WTC11 (cell line): ENCODE results near the gene NET1. TPM values are rescaled to one million over a fixed set of nuclear protein-coding genes. Genes with fewer than 3 reads are reported as not detected.

Source experiments
- ATAC-seq: fragments of 200-7000 bp; cut with Tn5 transposase; 2 replicates; pipeline ENCODE4 v1.10.0; 2021; ENCODE audit warnings: mild to moderate bottlenecking, moderate library complexity
- Bru-seq: library from RNA; stranded (reverse); fragments of 400-500 nt; gene quantifications from one replicate; lab custom pipeline; 2021; lab: Mats Ljungman, UMichigan
- CTCF ChIA-PET: fragments of 300-600 bp; sonication (Branson Sonifier 250); formaldehyde crosslinking; loops from one replicate; lab custom pipeline; 2021; ENCODE audit warnings: antibody characterized with exemption; lab: Charles Lee
- POLR2A ChIA-PET: fragments of 350-600 bp; sonication (Branson Sonifier 250); formaldehyde crosslinking; loops from one replicate; lab custom pipeline; 2021; ENCODE audit warnings: antibody characterized with exemption; lab: Charles Lee
- DNase-seq: peaks from one replicate; pipeline ENCODE4 v3.0.0; 2021; ENCODE audit warnings: low spot score
- H3K27ac Mint-ChIP-seq: 2 replicates; pipeline ENCODE4 v1.8.0; 2021; ENCODE audit warnings: mixed read lengths
- H3K27me3 Mint-ChIP-seq: 2 replicates; pipeline ENCODE4 v1.8.0; 2021; ENCODE audit warnings: low read depth, mild to moderate bottlenecking, moderate library complexity, mixed read lengths
- H3K36me3 Mint-ChIP-seq: 2 replicates; pipeline ENCODE4 v1.8.0; 2021; ENCODE audit warnings: mixed read lengths
- H3K4me1 Mint-ChIP-seq: 2 replicates; pipeline ENCODE4 v1.8.0; 2022; ENCODE audit warnings: mixed read lengths
- H3K4me3 Mint-ChIP-seq: 2 replicates; pipeline ENCODE4 v1.8.0; 2021; ENCODE audit warnings: mild to moderate bottlenecking, moderate library complexity, mixed read lengths
- H3K9me3 Mint-ChIP-seq: 2 replicates; pipeline ENCODE4 v1.8.0; 2021; ENCODE audit warnings: mixed read lengths
- ELF4 ChIP-seq: sonication (generic); formaldehyde crosslinking; IDR thresholded peaks from 2 replicates; pipeline ENCODE4 v1.8.1; 2022; ENCODE audit warnings: low read depth, mild to moderate bottlenecking, moderate library complexity, missing genetic modification reagents
- FOXP1 ChIP-seq: sonication (generic); formaldehyde crosslinking; IDR thresholded peaks from 2 replicates; pipeline ENCODE4 v1.8.0; 2022; ENCODE audit warnings: missing genetic modification reagents, mild to moderate bottlenecking, moderate library complexity, borderline replicate concordance
- IRF2 ChIP-seq: sonication (generic); formaldehyde crosslinking; IDR thresholded peaks from 2 replicates; pipeline ENCODE4 v1.8.0; 2022; ENCODE audit warnings: low read depth, missing genetic modification reagents, borderline replicate concordance
- JAZF1 ChIP-seq: fragments of 250-450 bp; sonication (Bioruptor Pico); IDR thresholded peaks from 2 replicates; pipeline ENCODE4 v1.9.0; 2021; ENCODE audit warnings: moderate library complexity, mild to moderate bottlenecking, inconsistent platforms
- NR1H2 ChIP-seq: sonication (generic); formaldehyde crosslinking; IDR thresholded peaks from 2 replicates; pipeline ENCODE4 v1.9.0; 2021; ENCODE audit warnings: mild to moderate bottlenecking, moderate library complexity, missing genetic modification reagents
- OVOL2 ChIP-seq: fragments of 250-450 bp; sonication (Bioruptor Pico); IDR thresholded peaks from 2 replicates; pipeline ENCODE4 v1.9.0; 2021; ENCODE audit warnings: mild to moderate bottlenecking, borderline replicate concordance
- ZNF138 ChIP-seq: sonication (generic); formaldehyde crosslinking; conservative IDR thresholded peaks from 2 replicates; pipeline ENCODE4 v1.8.1; 2022; ENCODE audit warnings: mild to moderate bottlenecking, moderate library complexity, missing genetic modification reagents
- ZNF219 ChIP-seq: sonication (generic); formaldehyde crosslinking; IDR thresholded peaks from 2 replicates; pipeline ENCODE4 v1.8.0; 2023; ENCODE audit warnings: missing genetic modification reagents, mild to moderate bottlenecking, borderline replicate concordance
- ZNF396 ChIP-seq: fragments of 250-450 bp; sonication (Bioruptor Pico); IDR thresholded peaks from 2 replicates; pipeline ENCODE4 v1.8.0; 2021; ENCODE audit warnings: mild to moderate bottlenecking, moderate library complexity, borderline replicate concordance
- ZNF416 ChIP-seq: fragments of 250-450 bp; sonication (Bioruptor Pico); IDR thresholded peaks from 2 replicates; pipeline ENCODE4 v1.9.0; 2021; ENCODE audit warnings: mild to moderate bottlenecking, inconsistent platforms
- ZNF423 ChIP-seq: fragments of 250-450 bp; sonication (Bioruptor Pico); IDR thresholded peaks from 2 replicates; pipeline ENCODE4 v2.1.2; 2022; ENCODE audit warnings: mild to moderate bottlenecking, moderate library complexity
- long read RNA-seq, 3 experiments: library from RNA in 1 of 3; library from capped mRNA in 1 of 3; library from polyadenylated mRNA in 1 of 3; unstranded in 2 of 3; stranded (forward) in 1 of 3; transcript quantifications; one replicate each; pipeline ENCODE4 v2.0.0, GENCODE V29; 2021
- total RNA-seq: library from RNA; stranded (reverse); gene quantifications from 3 replicates; pipeline ENCODE4 v1.2.3, GENCODE V29; 2021
- TF ChIP-seq, protein P1 (sequence below): sonication (generic); formaldehyde crosslinking; IDR thresholded peaks from 2 replicates; pipeline ENCODE4 v1.8.1; 2022; ENCODE audit warnings: low read depth, missing genetic modification reagents, borderline replicate concordance
- TF ChIP-seq, protein P2 (sequence below): sonication (generic); formaldehyde crosslinking; IDR thresholded peaks from 2 replicates; pipeline ENCODE4 v1.8.0; 2022; ENCODE audit warnings: missing genetic modification reagents
- TF ChIP-seq, protein P3 (sequence below): sonication (generic); formaldehyde crosslinking; IDR thresholded peaks from 2 replicates; pipeline ENCODE4 v1.8.1; 2022; ENCODE audit warnings: low read depth, mild to moderate bottlenecking, moderate library complexity, missing genetic modification reagents, borderline replicate concordance
- TF ChIP-seq, protein P4 (sequence below): fragments of 250-450 bp; sonication (Bioruptor Pico); IDR thresholded peaks from 2 replicates; pipeline ENCODE4 v1.8.0; 2021; ENCODE audit warnings: mild to moderate bottlenecking
- TF ChIP-seq, protein P5 (sequence below): sonication (generic); formaldehyde crosslinking; IDR thresholded peaks from 2 replicates; pipeline ENCODE4 v1.8.1; 2022; ENCODE audit warnings: mild to moderate bottlenecking, missing genetic modification reagents, moderate library complexity, borderline replicate concordance
- TF ChIP-seq, protein P6 (sequence below): sonication (generic); formaldehyde crosslinking; conservative IDR thresholded peaks from 2 replicates; pipeline ENCODE4 v1.8.1; 2023; ENCODE audit warnings: mild to moderate bottlenecking, low read depth, missing genetic modification reagents, moderate library complexity

Gene NET1, protein sequence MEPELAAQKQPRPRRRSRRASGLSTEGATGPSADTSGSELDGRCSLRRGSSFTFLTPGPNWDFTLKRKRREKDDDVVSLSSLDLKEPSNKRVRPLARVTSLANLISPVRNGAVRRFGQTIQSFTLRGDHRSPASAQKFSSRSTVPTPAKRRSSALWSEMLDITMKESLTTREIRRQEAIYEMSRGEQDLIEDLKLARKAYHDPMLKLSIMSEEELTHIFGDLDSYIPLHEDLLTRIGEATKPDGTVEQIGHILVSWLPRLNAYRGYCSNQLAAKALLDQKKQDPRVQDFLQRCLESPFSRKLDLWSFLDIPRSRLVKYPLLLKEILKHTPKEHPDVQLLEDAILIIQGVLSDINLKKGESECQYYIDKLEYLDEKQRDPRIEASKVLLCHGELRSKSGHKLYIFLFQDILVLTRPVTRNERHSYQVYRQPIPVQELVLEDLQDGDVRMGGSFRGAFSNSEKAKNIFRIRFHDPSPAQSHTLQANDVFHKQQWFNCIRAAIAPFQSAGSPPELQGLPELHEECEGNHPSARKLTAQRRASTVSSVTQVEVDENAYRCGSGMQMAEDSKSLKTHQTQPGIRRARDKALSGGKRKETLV
- 85.4 to 100 TPM (median 97.4 TPM) in 3 replicates for total RNA-seq
- Bru-seq, nascent RNA: percentile 94 among the genes with signal in this experiment
- long read RNA-seq, experiment 1, transcript NET1-202 (10 exons, 3,253 nt): minor isoform, 90 of 329 reads
- long read RNA-seq, experiment 1, transcript NET1-201 (12 exons, 3,402 nt): major isoform, 183 of 329 reads
- long read RNA-seq, experiment 1, partial matches to known transcripts: 36 of 329 reads
- long read RNA-seq, experiment 1, other reads (novel, unspliced or antisense): 20 of 329 reads
- long read RNA-seq, experiment 2, transcript NET1-202 (10 exons, 3,253 nt): major isoform, 24 of 113 reads
- long read RNA-seq, experiment 2, transcript NET1-201 (12 exons, 3,402 nt): minor isoform, 18 of 113 reads
- long read RNA-seq, experiment 2, partial matches to known transcripts: 51 of 113 reads
- long read RNA-seq, experiment 2, other reads (novel, unspliced or antisense): 20 of 113 reads
- long read RNA-seq, experiment 3, transcript NET1-202 (10 exons, 3,253 nt): major isoform, 24 of 37 reads
- long read RNA-seq, experiment 3, partial matches to known transcripts: 9 of 37 reads
- long read RNA-seq, experiment 3, other reads (novel, unspliced or antisense): 2 of 37 reads

DNA sequence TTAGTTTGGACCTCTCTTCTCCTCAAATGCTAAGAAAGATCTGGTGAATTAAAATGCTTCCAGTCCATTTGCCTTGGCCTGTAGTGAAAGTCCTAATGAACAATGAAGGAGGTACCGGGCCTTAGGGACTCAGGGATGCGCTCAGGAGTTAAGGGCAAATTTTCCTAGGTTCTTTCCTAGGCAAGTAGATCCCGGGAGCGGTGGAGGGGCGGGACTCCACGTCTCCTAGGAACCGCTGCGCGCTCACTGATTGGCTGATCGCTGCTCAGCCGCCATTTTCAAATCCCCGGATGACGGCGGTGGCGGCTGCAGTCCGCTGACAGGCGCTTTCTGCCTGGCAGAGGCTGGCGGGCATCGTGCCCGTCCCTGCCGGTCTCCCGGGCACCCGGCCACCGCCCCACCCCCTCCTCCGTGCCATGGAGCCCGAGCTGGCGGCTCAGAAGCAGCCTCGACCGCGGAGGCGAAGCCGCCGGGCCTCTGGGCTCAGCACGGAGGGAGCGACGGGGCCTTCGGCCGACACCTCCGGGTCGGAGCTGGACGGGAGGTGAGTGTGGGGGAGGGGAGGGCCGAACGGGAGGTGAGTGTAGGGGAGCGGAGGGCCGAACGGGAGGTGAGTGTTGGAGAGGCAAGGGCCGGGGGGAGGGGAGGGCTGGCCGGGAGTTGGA lies at the start of gene NET1:
TSS of gene NET1 (plus strand) at position 281 of the 665 bp plus-strand sequence. CDS start at position 417, 136 bp downstream.
- H3K4me3 Mint-ChIP-seq: no peak within 1 kb of the TSS; the same call in none of the 2 replicates
- TF ChIP-seq, protein P1, sequence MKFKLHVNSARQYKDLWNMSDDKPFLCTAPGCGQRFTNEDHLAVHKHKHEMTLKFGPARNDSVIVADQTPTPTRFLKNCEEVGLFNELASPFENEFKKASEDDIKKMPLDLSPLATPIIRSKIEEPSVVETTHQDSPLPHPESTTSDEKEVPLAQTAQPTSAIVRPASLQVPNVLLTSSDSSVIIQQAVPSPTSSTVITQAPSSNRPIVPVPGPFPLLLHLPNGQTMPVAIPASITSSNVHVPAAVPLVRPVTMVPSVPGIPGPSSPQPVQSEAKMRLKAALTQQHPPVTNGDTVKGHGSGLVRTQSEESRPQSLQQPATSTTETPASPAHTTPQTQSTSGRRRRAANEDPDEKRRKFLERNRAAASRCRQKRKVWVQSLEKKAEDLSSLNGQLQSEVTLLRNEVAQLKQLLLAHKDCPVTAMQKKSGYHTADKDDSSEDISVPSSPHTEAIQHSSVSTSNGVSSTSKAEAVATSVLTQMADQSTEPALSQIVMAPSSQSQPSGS (CRISPR knock-in tag): no peak
- TF ChIP-seq IRF2 (CRISPR knock-in tag): no peak
- TF ChIP-seq, protein P2, sequence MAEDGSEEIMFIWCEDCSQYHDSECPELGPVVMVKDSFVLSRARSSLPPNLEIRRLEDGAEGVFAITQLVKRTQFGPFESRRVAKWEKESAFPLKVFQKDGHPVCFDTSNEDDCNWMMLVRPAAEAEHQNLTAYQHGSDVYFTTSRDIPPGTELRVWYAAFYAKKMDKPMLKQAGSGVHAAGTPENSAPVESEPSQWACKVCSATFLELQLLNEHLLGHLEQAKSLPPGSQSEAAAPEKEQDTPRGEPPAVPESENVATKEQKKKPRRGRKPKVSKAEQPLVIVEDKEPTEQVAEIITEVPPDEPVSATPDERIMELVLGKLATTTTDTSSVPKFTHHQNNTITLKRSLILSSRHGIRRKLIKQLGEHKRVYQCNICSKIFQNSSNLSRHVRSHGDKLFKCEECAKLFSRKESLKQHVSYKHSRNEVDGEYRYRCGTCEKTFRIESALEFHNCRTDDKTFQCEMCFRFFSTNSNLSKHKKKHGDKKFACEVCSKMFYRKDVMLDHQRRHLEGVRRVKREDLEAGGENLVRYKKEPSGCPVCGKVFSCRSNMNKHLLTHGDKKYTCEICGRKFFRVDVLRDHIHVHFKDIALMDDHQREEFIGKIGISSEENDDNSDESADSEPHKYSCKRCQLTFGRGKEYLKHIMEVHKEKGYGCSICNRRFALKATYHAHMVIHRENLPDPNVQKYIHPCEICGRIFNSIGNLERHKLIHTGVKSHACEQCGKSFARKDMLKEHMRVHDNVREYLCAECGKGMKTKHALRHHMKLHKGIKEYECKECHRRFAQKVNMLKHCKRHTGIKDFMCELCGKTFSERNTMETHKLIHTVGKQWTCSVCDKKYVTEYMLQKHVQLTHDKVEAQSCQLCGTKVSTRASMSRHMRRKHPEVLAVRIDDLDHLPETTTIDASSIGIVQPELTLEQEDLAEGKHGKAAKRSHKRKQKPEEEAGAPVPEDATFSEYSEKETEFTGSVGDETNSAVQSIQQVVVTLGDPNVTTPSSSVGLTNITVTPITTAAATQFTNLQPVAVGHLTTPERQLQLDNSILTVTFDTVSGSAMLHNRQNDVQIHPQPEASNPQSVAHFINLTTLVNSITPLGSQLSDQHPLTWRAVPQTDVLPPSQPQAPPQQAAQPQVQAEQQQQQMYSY: no peak
- TF ChIP-seq, protein P3, sequence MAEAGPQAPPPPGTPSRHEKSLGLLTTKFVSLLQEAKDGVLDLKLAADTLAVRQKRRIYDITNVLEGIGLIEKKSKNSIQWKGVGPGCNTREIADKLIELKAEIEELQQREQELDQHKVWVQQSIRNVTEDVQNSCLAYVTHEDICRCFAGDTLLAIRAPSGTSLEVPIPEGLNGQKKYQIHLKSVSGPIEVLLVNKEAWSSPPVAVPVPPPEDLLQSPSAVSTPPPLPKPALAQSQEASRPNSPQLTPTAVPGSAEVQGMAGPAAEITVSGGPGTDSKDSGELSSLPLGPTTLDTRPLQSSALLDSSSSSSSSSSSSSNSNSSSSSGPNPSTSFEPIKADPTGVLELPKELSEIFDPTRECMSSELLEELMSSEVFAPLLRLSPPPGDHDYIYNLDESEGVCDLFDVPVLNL (CRISPR knock-in tag): peak; percentile 33; the same call in 1 of the 2 replicates
- no peak for TF ChIP-seq NR1H2 (CRISPR knock-in tag)
- TF ChIP-seq ZNF423 (CRISPR knock-in tag): no peak
- TF ChIP-seq ZNF219 (CRISPR knock-in tag): no peak
- no peak for TF ChIP-seq JAZF1 (CRISPR knock-in tag)
- TF ChIP-seq OVOL2: no peak
- no peak for TF ChIP-seq ZNF416 (CRISPR knock-in tag)
- TF ChIP-seq, protein P4, sequence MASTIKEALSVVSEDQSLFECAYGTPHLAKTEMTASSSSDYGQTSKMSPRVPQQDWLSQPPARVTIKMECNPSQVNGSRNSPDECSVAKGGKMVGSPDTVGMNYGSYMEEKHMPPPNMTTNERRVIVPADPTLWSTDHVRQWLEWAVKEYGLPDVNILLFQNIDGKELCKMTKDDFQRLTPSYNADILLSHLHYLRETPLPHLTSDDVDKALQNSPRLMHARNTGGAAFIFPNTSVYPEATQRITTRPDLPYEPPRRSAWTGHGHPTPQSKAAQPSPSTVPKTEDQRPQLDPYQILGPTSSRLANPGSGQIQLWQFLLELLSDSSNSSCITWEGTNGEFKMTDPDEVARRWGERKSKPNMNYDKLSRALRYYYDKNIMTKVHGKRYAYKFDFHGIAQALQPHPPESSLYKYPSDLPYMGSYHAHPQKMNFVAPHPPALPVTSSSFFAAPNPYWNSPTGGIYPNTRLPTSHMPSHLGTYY (CRISPR knock-in tag): no peak
- TF ChIP-seq ZNF138 (CRISPR knock-in tag): no peak
- TF ChIP-seq, protein P5, sequence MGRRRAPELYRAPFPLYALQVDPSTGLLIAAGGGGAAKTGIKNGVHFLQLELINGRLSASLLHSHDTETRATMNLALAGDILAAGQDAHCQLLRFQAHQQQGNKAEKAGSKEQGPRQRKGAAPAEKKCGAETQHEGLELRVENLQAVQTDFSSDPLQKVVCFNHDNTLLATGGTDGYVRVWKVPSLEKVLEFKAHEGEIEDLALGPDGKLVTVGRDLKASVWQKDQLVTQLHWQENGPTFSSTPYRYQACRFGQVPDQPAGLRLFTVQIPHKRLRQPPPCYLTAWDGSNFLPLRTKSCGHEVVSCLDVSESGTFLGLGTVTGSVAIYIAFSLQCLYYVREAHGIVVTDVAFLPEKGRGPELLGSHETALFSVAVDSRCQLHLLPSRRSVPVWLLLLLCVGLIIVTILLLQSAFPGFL (CRISPR knock-in tag): no peak
- no peak; the same call in 1 of the 2 replicates for TF ChIP-seq FOXP1 (CRISPR knock-in tag)
- TF ChIP-seq ELF4: no peak
- TF ChIP-seq ZNF396 (CRISPR knock-in tag): no peak
- TF ChIP-seq, protein P6, sequence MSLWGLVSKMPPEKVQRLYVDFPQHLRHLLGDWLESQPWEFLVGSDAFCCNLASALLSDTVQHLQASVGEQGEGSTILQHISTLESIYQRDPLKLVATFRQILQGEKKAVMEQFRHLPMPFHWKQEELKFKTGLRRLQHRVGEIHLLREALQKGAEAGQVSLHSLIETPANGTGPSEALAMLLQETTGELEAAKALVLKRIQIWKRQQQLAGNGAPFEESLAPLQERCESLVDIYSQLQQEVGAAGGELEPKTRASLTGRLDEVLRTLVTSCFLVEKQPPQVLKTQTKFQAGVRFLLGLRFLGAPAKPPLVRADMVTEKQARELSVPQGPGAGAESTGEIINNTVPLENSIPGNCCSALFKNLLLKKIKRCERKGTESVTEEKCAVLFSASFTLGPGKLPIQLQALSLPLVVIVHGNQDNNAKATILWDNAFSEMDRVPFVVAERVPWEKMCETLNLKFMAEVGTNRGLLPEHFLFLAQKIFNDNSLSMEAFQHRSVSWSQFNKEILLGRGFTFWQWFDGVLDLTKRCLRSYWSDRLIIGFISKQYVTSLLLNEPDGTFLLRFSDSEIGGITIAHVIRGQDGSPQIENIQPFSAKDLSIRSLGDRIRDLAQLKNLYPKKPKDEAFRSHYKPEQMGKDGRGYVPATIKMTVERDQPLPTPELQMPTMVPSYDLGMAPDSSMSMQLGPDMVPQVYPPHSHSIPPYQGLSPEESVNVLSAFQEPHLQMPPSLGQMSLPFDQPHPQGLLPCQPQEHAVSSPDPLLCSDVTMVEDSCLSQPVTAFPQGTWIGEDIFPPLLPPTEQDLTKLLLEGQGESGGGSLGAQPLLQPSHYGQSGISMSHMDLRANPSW (CRISPR knock-in tag): no peak

More for the DNA sequence above, at the start of gene NET1:
- Mint-ChIP-seq H3K36me3 (peaks cover 11% of the 10 kb centered on the region), H3K9me3 (peaks cover 27% of the 10 kb centered on the region), H3K27me3 (no peaks in the 10 kb centered on the region), H3K4me1 (peaks cover 3% of the 10 kb centered on the region; the same call in 1 of the 2 replicates), H3K27ac (no peak within 1 kb of the TSS; the same call in 1 of the 2 replicates)
- DNase-seq (peak; percentile 94), ATAC-seq (peak; percentile 92)
- ChIA-PET POLR2A (interaction anchor here (0.6 kb wide), 1 partner anchor 208 kb away, joined by 3 read pairs; no protein-coding TSS in a partner anchor), CTCF (no interaction called here)
